ENCODE measurements around the gene COL4A2.

The COL4A2 gene

GRCh38 chr13:110300090-110300815 lies 6.8 kb upstream of the COL4A2 start:
- H3F3A ChIP-seq (ENCODE audit: insufficient read depth, low read length): no peaks in the 10 kb centered on the region
- H3K9me3 ChIP-seq (replicated peaks; ENCODE audit: insufficient read depth, low read length): no peaks in the 10 kb centered on the region
- DNase-seq: no peak
- H4K20me1 ChIP-seq (ENCODE audit: insufficient read depth, low read length): no peaks in the 10 kb centered on the region
- H2AFZ ChIP-seq (ENCODE audit: low read length): no peak overlapping the region
- no peaks in the 10 kb centered on the region for H3K9me2 ChIP-seq (replicated peaks; ENCODE audit: insufficient read depth, low read length)
- no peaks in the 10 kb centered on the region for H3K27me3 ChIP-seq (replicated peaks; ENCODE audit: insufficient read depth, low read length)
- H3K4me2 ChIP-seq (ENCODE audit: low read depth, low read length): no peak overlapping the region
- no peaks in the 10 kb centered on the region for H3K79me2 ChIP-seq (ENCODE audit: low read length)
- no peak overlapping the region for H3K4me3 ChIP-seq (ENCODE audit: low read length)
- no peaks in the 10 kb centered on the region for H3K4me1 ChIP-seq (ENCODE audit: low read length)
- no peaks in the 10 kb centered on the region for H3K36me3 ChIP-seq (replicated peaks; ENCODE audit: insufficient read depth, low read length)
- TF ChIP-seq CTCF (IDR thresholded peaks at IDR 0.05; ENCODE audit: low read length) (no peak), EZH2 (optimal IDR thresholded peaks at IDR 0.05; ENCODE audit: low read depth, low read length) (no peak), EZH2phosphoT487 (IDR thresholded peaks at IDR 0.05; ENCODE audit: low read length) (no peak)
- H3K9ac ChIP-seq (ENCODE audit: low read length): no peak overlapping the region
- H3K27ac ChIP-seq (ENCODE audit: low read length): no peak overlapping the region

GRCh38 chr13:110301083-110301482 lies 6.0 kb upstream of the COL4A2 start:
- Histone ChIP-seq H3K79me2 (ENCODE audit: low read length) (no peaks in the 10 kb centered on the region), H4K20me1 (ENCODE audit: insufficient read depth, low read length) (no peaks in the 10 kb centered on the region), H3K27me3 (replicated peaks; ENCODE audit: insufficient read depth, low read length) (no peaks in the 10 kb centered on the region), H2AFZ (ENCODE audit: low read length) (no peak overlapping the region), H3K9me2 (replicated peaks; ENCODE audit: insufficient read depth, low read length) (no peaks in the 10 kb centered on the region), H3K36me3 (replicated peaks; ENCODE audit: insufficient read depth, low read length) (no peaks in the 10 kb centered on the region), H3K4me3 (ENCODE audit: low read length) (no peak overlapping the region), H3K9ac (ENCODE audit: low read length) (no peak overlapping the region), H3K4me2 (ENCODE audit: low read depth, low read length) (no peak overlapping the region), H3K9me3 (replicated peaks; ENCODE audit: insufficient read depth, low read length) (no peaks in the 10 kb centered on the region), H3F3A (ENCODE audit: insufficient read depth, low read length) (no peaks in the 10 kb centered on the region), H3K4me1 (ENCODE audit: low read length) (no peaks in the 10 kb centered on the region), H3K27ac (ENCODE audit: low read length) (no peak overlapping the region)
- no peak for TF ChIP-seq EZH2 (optimal IDR thresholded peaks at IDR 0.05; ENCODE audit: low read depth, low read length)
- no peak for TF ChIP-seq EZH2phosphoT487 (IDR thresholded peaks at IDR 0.05; ENCODE audit: low read length)
- TF ChIP-seq CTCF (IDR thresholded peaks at IDR 0.05; ENCODE audit: low read length): no peak
- no peak for DNase-seq

GRCh38 chr13:110301606-110302553 lies 5.2 kb upstream of the COL4A2 start:
- Histone ChIP-seq H3K27ac (ENCODE audit: low read length) (no peak overlapping the region), H2AFZ (ENCODE audit: low read length) (no peak overlapping the region), H3K4me3 (ENCODE audit: low read length) (no peak overlapping the region), H3K9me2 (replicated peaks; ENCODE audit: insufficient read depth, low read length) (no peaks in the 10 kb centered on the region), H3K4me1 (ENCODE audit: low read length) (no peaks in the 10 kb centered on the region), H3F3A (ENCODE audit: insufficient read depth, low read length) (no peaks in the 10 kb centered on the region), H3K9ac (ENCODE audit: low read length) (no peak overlapping the region), H3K79me2 (ENCODE audit: low read length) (no peaks in the 10 kb centered on the region), H3K9me3 (replicated peaks; ENCODE audit: insufficient read depth, low read length) (no peaks in the 10 kb centered on the region), H3K27me3 (replicated peaks; ENCODE audit: insufficient read depth, low read length) (no peaks in the 10 kb centered on the region), H4K20me1 (ENCODE audit: insufficient read depth, low read length) (no peaks in the 10 kb centered on the region), H3K4me2 (ENCODE audit: low read depth, low read length) (no peak overlapping the region), H3K36me3 (replicated peaks; ENCODE audit: insufficient read depth, low read length) (no peaks in the 10 kb centered on the region)
- no peak for TF ChIP-seq EZH2 (optimal IDR thresholded peaks at IDR 0.05; ENCODE audit: low read depth, low read length)
- TF ChIP-seq EZH2phosphoT487 (IDR thresholded peaks at IDR 0.05; ENCODE audit: low read length): no peak
- TF ChIP-seq CTCF (IDR thresholded peaks at IDR 0.05; ENCODE audit: low read length): no peak
- no peak for DNase-seq

Measured in MM.1S (cell line).